Measurements from ENCODE around the gene PMEPA1.

PMEPA1 gene

DNA sequence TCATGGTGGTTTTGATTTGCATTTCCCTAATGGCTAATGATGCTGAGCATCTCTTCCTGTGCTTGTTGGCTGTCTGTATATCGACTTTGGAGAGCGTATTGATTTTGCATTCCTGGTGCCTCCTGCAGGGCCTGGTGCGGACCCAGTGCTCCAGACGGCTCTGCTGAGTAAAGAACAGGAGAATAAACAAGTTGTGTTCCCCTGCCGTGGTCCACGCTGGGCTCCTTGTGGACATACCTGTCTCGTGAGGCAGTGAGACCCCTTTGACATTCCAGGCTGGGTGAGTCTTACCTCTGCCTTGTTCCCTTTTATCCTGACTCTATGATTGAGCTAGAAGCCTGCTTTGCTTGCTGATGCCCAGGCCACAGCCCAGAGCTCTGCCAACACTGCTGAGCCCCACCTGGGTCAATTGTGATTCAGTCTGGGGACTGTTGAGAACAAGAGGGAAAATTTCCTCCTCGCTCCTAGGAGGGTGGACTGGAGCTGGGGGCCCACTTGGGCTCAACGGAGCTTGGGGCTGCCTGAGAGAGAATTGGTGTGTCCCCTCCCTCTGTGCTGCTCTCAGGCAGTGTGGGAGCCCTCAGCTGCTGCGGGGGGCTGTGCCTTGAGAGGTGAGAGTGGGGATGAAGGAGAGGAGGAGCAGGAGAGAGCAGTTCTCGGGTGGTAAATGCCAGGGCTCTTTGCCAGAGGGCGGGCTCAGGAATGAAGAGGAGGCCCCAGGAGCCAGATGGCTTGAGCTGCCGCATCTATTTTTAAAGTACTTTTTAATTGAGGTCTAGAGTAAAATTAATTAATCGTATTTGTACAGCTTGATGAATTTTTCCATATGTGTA, 43.7 kb upstream of the PMEPA1 start:
- TF ChIP-seq, protein P1, sequence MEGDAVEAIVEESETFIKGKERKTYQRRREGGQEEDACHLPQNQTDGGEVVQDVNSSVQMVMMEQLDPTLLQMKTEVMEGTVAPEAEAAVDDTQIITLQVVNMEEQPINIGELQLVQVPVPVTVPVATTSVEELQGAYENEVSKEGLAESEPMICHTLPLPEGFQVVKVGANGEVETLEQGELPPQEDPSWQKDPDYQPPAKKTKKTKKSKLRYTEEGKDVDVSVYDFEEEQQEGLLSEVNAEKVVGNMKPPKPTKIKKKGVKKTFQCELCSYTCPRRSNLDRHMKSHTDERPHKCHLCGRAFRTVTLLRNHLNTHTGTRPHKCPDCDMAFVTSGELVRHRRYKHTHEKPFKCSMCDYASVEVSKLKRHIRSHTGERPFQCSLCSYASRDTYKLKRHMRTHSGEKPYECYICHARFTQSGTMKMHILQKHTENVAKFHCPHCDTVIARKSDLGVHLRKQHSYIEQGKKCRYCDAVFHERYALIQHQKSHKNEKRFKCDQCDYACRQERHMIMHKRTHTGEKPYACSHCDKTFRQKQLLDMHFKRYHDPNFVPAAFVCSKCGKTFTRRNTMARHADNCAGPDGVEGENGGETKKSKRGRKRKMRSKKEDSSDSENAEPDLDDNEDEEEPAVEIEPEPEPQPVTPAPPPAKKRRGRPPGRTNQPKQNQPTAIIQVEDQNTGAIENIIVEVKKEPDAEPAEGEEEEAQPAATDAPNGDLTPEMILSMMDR (IDR thresholded peaks at IDR 0.05; ENCODE audit: borderline replicate concordance, control extremely low read depth, extremely low read depth, insufficient read depth, missing control alignments), result no peak
- no peak for DNase-seq (ENCODE audit: low spot score)
- in situ Hi-C loops (cut with MboI; ENCODE audit: low sequenced_read_pairs, unreplicated experiment), result no loop called here

DNA sequence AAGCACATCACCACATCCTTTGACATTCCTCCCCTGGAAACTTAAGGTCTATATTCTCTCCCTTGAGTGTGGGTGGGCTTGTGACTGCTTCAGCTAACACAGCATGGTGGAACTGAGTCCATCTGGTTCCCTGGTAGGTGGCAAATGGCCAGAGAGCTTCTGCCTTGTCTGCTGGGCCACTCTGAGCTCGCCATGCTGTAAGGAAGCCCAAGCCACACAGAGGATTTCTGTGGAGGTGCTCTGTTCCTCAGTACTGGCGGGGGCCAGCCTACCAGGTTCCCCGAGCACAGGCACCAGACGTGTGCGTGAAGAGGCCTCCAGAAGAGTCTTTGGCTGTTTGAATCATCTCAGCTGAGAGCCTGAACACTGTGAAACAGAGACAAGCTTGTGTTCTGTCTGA, 41.6 kb upstream of the PMEPA1 start:
- TF ChIP-seq, protein P1 (IDR thresholded peaks at IDR 0.05; ENCODE audit: borderline replicate concordance, control extremely low read depth, extremely low read depth, insufficient read depth, missing control alignments), result no peak
- in situ Hi-C loops (cut with MboI; ENCODE audit: low sequenced_read_pairs, unreplicated experiment), result no loop called here
- no peak for DNase-seq (ENCODE audit: low spot score)

DNA sequence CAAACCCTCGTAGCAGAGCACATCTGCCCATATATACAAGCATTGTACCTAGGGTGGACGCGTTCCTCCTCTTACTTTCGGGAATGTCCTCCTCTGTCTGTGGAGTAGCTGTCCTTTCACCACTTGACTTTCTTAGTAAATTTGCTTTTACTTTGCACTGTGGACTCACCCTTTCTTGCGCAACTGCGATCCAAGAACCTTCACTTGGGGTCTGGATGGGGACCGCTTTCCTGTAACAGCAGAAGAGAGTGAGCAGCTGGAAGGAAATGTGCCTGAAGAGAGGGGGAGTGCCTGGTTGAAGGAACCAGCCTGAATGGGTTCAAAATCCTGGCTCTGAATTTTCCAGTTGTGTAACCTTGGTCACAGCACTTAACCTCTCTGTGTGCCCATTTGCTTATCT, 40.1 kb upstream of the PMEPA1 start:
- TF ChIP-seq, protein P1 (IDR thresholded peaks at IDR 0.05; ENCODE audit: borderline replicate concordance, control extremely low read depth, extremely low read depth, insufficient read depth, missing control alignments), result no peak
- DNase-seq (ENCODE audit: low spot score), result no peak
- in situ Hi-C loops (cut with MboI; ENCODE audit: low sequenced_read_pairs, unreplicated experiment), result no loop called here

DNA sequence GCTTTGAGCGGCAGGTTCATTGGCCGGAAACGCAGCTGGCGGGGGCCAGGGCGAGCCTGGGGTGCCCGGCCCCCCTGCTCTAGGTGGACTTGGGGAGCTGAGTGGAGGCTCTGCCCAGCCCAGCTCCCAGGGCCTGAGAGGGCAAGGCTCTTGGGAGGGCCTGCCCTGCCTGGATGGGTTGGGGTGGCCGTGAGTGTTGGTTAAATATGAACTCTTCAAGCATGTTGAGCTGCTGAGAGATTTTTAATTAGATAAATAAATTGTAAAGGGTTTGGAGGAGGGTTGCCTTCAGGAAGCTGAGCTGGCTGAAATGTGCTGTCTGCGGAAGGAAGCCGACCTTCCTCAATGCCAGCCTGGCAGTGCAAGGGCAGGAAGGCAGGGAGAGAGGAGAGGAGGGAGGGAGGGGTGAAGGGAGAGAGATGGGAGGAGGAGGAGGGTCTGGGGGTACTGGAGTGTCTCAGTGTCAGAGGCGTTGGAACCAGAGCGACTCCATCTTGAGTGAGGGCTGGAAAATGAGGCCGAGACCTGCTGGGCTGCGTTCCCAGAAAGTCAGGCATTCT, 39.4 kb upstream of the PMEPA1 start:
- no peak for DNase-seq (ENCODE audit: low spot score)
- in situ Hi-C loops (cut with MboI; ENCODE audit: low sequenced_read_pairs, unreplicated experiment), result no loop called here
- TF ChIP-seq, protein P1 (IDR thresholded peaks at IDR 0.05; ENCODE audit: borderline replicate concordance, control extremely low read depth, extremely low read depth, insufficient read depth, missing control alignments), result no peak

DNA sequence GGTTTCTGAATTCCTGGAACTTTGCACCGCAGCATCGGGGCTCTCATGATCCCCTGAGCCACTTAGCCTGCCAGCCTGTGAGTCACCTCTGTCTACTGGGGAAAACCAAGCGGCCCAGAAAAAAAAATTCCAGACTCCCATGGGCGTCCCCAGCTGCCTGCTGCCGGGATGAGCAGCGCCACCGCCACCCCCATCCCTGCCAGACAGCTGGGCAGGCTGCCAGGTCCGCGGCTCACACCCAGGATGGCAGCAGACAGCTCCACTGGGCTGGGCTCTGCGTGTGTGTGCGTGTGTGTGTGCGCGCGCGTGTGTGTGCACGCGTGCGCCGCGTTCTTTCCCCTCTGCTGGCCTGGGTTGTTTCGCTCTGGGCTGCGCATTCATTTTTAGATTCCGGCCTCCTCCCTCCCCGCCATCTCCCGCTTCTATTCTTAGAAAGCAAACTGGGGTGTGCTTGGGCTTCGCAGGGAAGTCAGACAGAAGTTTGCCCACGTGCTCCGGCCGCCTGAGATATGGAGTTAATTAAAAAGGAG, 38.9 kb upstream of the PMEPA1 start:
- in situ Hi-C loops (cut with MboI; ENCODE audit: low sequenced_read_pairs, unreplicated experiment), result no loop called here
- DNase-seq (ENCODE audit: low spot score), result peak; percentile 76
- TF ChIP-seq, protein P1 (IDR thresholded peaks at IDR 0.05; ENCODE audit: borderline replicate concordance, control extremely low read depth, extremely low read depth, insufficient read depth, missing control alignments), result no peak

DNA sequence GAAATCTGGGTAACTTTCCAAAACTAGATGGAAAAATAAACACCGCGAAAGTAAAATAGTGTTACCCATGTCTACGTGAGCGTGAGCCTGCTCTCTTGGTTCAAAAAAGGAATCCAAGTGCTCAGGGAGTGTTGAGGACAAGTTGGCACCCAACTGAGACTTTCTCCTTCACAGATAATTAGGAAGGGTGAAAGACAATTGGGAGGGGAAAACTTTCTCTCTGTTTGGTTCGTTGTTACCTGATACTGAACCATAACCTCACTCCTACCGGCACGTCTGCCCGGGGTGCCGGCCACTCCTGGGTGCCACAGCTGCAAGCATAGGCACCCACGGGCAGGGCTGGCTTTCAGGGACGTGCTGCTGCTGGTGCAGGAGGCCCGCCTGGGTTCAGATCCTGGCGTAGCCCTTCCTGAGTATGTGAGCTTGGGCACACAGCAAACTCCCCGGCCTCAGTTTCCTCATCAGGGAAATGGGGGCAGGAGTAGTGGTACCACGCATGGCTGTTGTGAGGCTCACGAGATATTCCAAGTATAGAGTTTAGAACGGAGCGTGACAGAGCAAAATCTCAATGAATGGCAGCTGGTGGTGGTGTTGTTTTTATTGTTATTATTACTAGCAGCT, 38.2 kb upstream of the PMEPA1 start:
- in situ Hi-C loops (cut with MboI; ENCODE audit: low sequenced_read_pairs, unreplicated experiment), result no loop called here
- TF ChIP-seq, protein P1 (IDR thresholded peaks at IDR 0.05; ENCODE audit: borderline replicate concordance, control extremely low read depth, extremely low read depth, insufficient read depth, missing control alignments), result no peak
- no peak for DNase-seq (ENCODE audit: low spot score)

Data from GM13976 (cell line).